HCT116 (cell line): ENCODE measurements around the gene SH3GLB2. TPM values are rescaled to one million over a fixed set of nuclear protein-coding genes. Genes with fewer than 3 reads are reported as not detected.

Source experiments
- ATAC-seq: fragments of 200-7000 bp; cut with Tn5 transposase; 2 replicates; pipeline ENCODE4 v1.9.1; 2020; ENCODE audit warnings: mild to moderate bottlenecking, moderate library complexity
- BruUV-seq: library from RNA; stranded (reverse); fragments of 400-500 nt; replicated peaks from 2 replicates; lab custom pipeline; 2021; lab: Mats Ljungman, UMichigan
- CTCF ChIA-PET: fragments of 300-600 bp; sonication (Branson Sonifier 250); formaldehyde crosslinking; loops from one replicate; lab custom pipeline; 2021; ENCODE audit warnings: antibody characterized with exemption; lab: Charles Lee
- POLR2A ChIA-PET: fragments of 300-600, 350-600 bp; sonication (Branson Sonifier 250); formaldehyde crosslinking; loops from one replicate; lab custom pipeline; 2021; ENCODE audit warnings: antibody characterized with exemption; lab: Charles Lee
- RAD21 ChIA-PET, 2 experiments: fragments of 300-600 bp; sonication (Branson Sonifier 250); formaldehyde crosslinking; loops; one replicate each; lab custom pipeline; 2023; ENCODE audit warnings: low total read pairs in 2 of 2; ENCODE audit not compliant: uncharacterized antibody in 2 of 2, unreplicated experiment in 2 of 2, low non-redundant PET in 1 of 2; lab: Charles Lee
- DNase-seq: peaks from one replicate; pipeline ENCODE4 v3.0.0-alpha.2; 2010; ENCODE audit warnings: low read depth, low spot score
- H2AFZ ChIP-seq: fragments of 200-600 bp; shearing (Covaris generic), sonication (generic); 2 replicates; pipeline ENCODE4 v1.6.1; 2017; ENCODE audit warnings: low read depth, mixed run types, mixed read lengths, antibody characterized with exemption, low read length; ENCODE audit not compliant: poor library complexity, severe bottlenecking
- H3K27ac ChIP-seq: 2 replicates; pipeline ENCODE4 v1.5.1; 2012; ENCODE audit warnings: low read depth, low read length
- H3K27me3 ChIP-seq: fragments of 200-600 bp; sonication (generic); 2 replicates; pipeline ENCODE4 v1.6.1; 2016; ENCODE audit warnings: mixed run types, low read length, mixed read lengths; ENCODE audit not compliant: insufficient read depth
- H3K36me3 ChIP-seq, 2 experiments: fragments of 200-500 bp in 1 of 2; fragments of 200-600 bp in 1 of 2; sonication (Bioruptor generic) in 1 of 2; sonication (generic) in 1 of 2; 2 replicates each; pipeline versions ENCODE4 v1.5.1 to v1.6.1; 2014 to 2016; ENCODE audit warnings: low read length in 2 of 2, inconsistent platforms in 1 of 2, mixed read lengths in 1 of 2, mixed run types in 1 of 2; ENCODE audit not compliant: insufficient read depth in 2 of 2, control insufficient read depth in 1 of 2
- H3K4me1 ChIP-seq, 2 experiments: fragments of 200-600 bp in 1 of 2; sonication (generic) in 1 of 2; 2 replicates each; pipeline versions ENCODE4 v1.5.1 to v1.6.1; 2012 to 2017; ENCODE audit warnings: low read length in 2 of 2, inconsistent platforms in 1 of 2, mild to moderate bottlenecking in 1 of 2, mixed read lengths in 1 of 2, mixed run types in 1 of 2, moderate library complexity in 1 of 2; ENCODE audit not compliant: insufficient read depth in 2 of 2, control insufficient read depth in 1 of 2
- H3K4me2 ChIP-seq: fragments of 200-600 bp; sonication (generic); 2 replicates; pipeline ENCODE4 v1.6.1; 2017; ENCODE audit warnings: mixed run types, low read length, mixed read lengths
- H3K4me3 ChIP-seq, 2 experiments: fragments of 200-600 bp in 1 of 2; sonication (generic) in 1 of 2; replicated peaks in 1 of 2; 2 replicates each; pipeline ENCODE4 v1.5.1; 2011 to 2016; ENCODE audit warnings: low read length in 2 of 2, control low read depth in 1 of 2, low read depth in 1 of 2, mild to moderate bottlenecking in 1 of 2, mixed read lengths in 1 of 2, mixed run types in 1 of 2
- H3K79me2 ChIP-seq: fragments of 200-600 bp; sonication (generic); 2 replicates; pipeline ENCODE4 v1.6.1; 2017; ENCODE audit warnings: mild to moderate bottlenecking, mixed run types, low read length, moderate library complexity, mixed read lengths; ENCODE audit not compliant: insufficient read depth
- H3K9ac ChIP-seq: fragments of 200-600 bp; sonication (generic); 2 replicates; pipeline ENCODE4 v1.6.1; 2016; ENCODE audit warnings: low read length, mixed read lengths
- H3K9me2 ChIP-seq: fragments of 200-600 bp; sonication (generic), shearing (Covaris generic); 2 replicates; pipeline ENCODE4 v1.6.1; 2017; ENCODE audit warnings: mixed run types, mild to moderate bottlenecking, moderate library complexity; ENCODE audit not compliant: insufficient read depth
- H3K9me3 ChIP-seq, 2 experiments: fragments of 200-500 bp in 1 of 2; fragments of 200-600 bp in 1 of 2; sonication (Bioruptor generic) in 1 of 2; sonication (generic) in 1 of 2; 2 replicates each; pipeline ENCODE4 v1.6.1; 2014 to 2017; ENCODE audit warnings: low read length in 2 of 2, mixed read lengths in 2 of 2, inconsistent platforms in 1 of 2, low read depth in 1 of 2, mild to moderate bottlenecking in 1 of 2, mixed run types in 1 of 2, moderate library complexity in 1 of 2; ENCODE audit not compliant: control insufficient read depth in 1 of 2, insufficient read depth in 1 of 2
- H4K20me1 ChIP-seq: fragments of 200-600 bp; sonication (generic), shearing (Covaris generic); 2 replicates; pipeline ENCODE4 v1.6.1; 2017; ENCODE audit warnings: mixed run types, mild to moderate bottlenecking, moderate library complexity; ENCODE audit not compliant: insufficient read depth
- CEBPB ChIP-seq: IDR thresholded peaks from 2 replicates; pipeline ENCODE4 v1.6.1; 2012; ENCODE audit warnings: low read depth
- EGR1 ChIP-seq: IDR thresholded peaks from 2 replicates; pipeline ENCODE4 v1.6.1; 2012; ENCODE audit warnings: low read depth
- ELF1 ChIP-seq: IDR thresholded peaks from 2 replicates; pipeline ENCODE4 v1.6.1; 2012; ENCODE audit warnings: low read depth, borderline replicate concordance
- EZH2 ChIP-seq: fragments of 200-600 bp; sonication (generic); IDR thresholded peaks from 2 replicates; pipeline ENCODE4 v1.6.1; 2017; ENCODE audit warnings: antibody characterized with exemption, mixed run types
- FOSL1 ChIP-seq: IDR thresholded peaks from 2 replicates; pipeline ENCODE4 v1.6.1; 2012; ENCODE audit warnings: low read depth
- MAX ChIP-seq: IDR thresholded peaks from 2 replicates; pipeline ENCODE4 v1.6.1; 2012
- POLR2A ChIP-seq: IDR thresholded peaks from 2 replicates; pipeline ENCODE4 v1.7.0; 2011; ENCODE audit warnings: borderline replicate concordance; ENCODE audit not compliant: insufficient read depth, insufficient read length; ENCODE audit errors: extremely low read depth
- SIN3A ChIP-seq: IDR thresholded peaks from 2 replicates; pipeline ENCODE4 v1.6.1; 2012; ENCODE audit warnings: low read depth
- SRF ChIP-seq: IDR thresholded peaks from 2 replicates; pipeline ENCODE4 v1.6.1; 2012; ENCODE audit warnings: low read depth
- YY1 ChIP-seq: IDR thresholded peaks from 2 replicates; pipeline ENCODE4 v1.6.1; 2011; ENCODE audit warnings: low read length, low read depth, moderate library complexity, mild to moderate bottlenecking; ENCODE audit not compliant: insufficient replicate concordance; ENCODE audit errors: extremely low read depth
- ZBTB33 ChIP-seq: IDR thresholded peaks from 2 replicates; pipeline ENCODE4 v1.6.1; 2011; ENCODE audit warnings: mild to moderate bottlenecking, low read length, moderate library complexity; ENCODE audit not compliant: insufficient replicate concordance; ENCODE audit errors: extremely low read depth
- ZNF274 ChIP-seq: fragments of 200-500 bp; sonication (Bioruptor generic); IDR thresholded peaks from 2 replicates; pipeline ENCODE4 v1.6.1; 2014; ENCODE audit warnings: mild to moderate bottlenecking, low read depth, low read length, inconsistent platforms
- intact Hi-C: fragments of 100-400 bp; cut with micrococcal nuclease; formaldehyde crosslinking; loops from 2 replicates; pipeline ENCODE4 v1.10.0; 2022
- total RNA-seq: library from RNA; stranded (reverse); gene quantifications from one replicate; pipeline ENCODE4 v1.2.1, GENCODE V29; 2021; ENCODE audit not compliant: unreplicated experiment

SH3GLB2 gene
- total RNA-seq, 1 experiment from 2014 or later, result 87.9 TPM

GRCh38 chr9:129053020-129053419 is 24.9 kb upstream of the SH3GLB2 start:
- Histone ChIP-seq H3K9me2 (no peaks in the 10 kb centered on the region), H3K9ac (no peak overlapping the region), H3K36me3 (no peaks in the 10 kb centered on the region; a peak in 1 of 4 replicates)
- BruUV-seq, result TSS peak; percentile 33
- TF ChIP-seq ZBTB33 (no peak), ELF1 (no peak), ZNF274 (no peak), FOSL1 (no peak), CEBPB (no peak), YY1 (no peak), EGR1 (no peak), SRF (no peak), POLR2A (no peak), MAX (no peak), SIN3A (no peak), EZH2 (no peak)
- TF ChIP-seq, all 23 proteins: peak for 0
- Histone ChIP-seq H4K20me1 (no peaks in the 10 kb centered on the region), H3K4me3 (no peak overlapping the region), H3K27me3 (no peaks in the 10 kb centered on the region), H3K4me2 (peak overlapping the region; percentile 57), H3K9me3 (no peaks in the 10 kb centered on the region), H2AFZ (no peak overlapping the region), H3K27ac (no peak overlapping the region), H3K4me1 (peaks cover 14 to 17% of the 10 kb centered on the region in 2 experiments), H3K79me2 (no peaks in the 10 kb centered on the region)
- ATAC-seq (peak; percentile 21; the same call in 1 of the 2 replicates), DNase-seq (no peak)
- ChIA-PET CTCF (no interaction called here), RAD21 (no interaction called here), POLR2A (no interaction called here)
- intact Hi-C loops, result no loop called here
